Neural cell (in vitro differentiated cells): ENCODE results near the gene MACROD1.

Experiments
- POLR2AphosphoS5 ChIP-seq: IDR thresholded peaks from 2 replicates; pipeline ENCODE4 v1.6.1; 2012
- SMC3 ChIP-seq: fragments of 450-650 bp; conservative IDR thresholded peaks from 2 replicates; pipeline ENCODE4 v1.6.1; 2014; ENCODE audit warnings: antibody characterized with exemption, mild to moderate bottlenecking, moderate library complexity; ENCODE audit not compliant: poor library complexity
- TAF1 ChIP-seq: IDR thresholded peaks from 2 replicates; pipeline ENCODE4 v1.6.1; 2012; ENCODE audit warnings: low read depth
- TF ChIP-seq, protein P1 (sequence below): fragments of 450-650 bp; IDR thresholded peaks from 2 replicates; pipeline ENCODE4 v1.5.1; 2014; ENCODE audit warnings: antibody characterized with exemption, mild to moderate bottlenecking, moderate library complexity; ENCODE audit not compliant: poor library complexity, severe bottlenecking
- TF ChIP-seq, protein P2 (sequence below): IDR thresholded peaks from 2 replicates; pipeline ENCODE4 v1.6.1; 2012; ENCODE audit warnings: borderline replicate concordance

- TF ChIP-seq, protein P1, sequence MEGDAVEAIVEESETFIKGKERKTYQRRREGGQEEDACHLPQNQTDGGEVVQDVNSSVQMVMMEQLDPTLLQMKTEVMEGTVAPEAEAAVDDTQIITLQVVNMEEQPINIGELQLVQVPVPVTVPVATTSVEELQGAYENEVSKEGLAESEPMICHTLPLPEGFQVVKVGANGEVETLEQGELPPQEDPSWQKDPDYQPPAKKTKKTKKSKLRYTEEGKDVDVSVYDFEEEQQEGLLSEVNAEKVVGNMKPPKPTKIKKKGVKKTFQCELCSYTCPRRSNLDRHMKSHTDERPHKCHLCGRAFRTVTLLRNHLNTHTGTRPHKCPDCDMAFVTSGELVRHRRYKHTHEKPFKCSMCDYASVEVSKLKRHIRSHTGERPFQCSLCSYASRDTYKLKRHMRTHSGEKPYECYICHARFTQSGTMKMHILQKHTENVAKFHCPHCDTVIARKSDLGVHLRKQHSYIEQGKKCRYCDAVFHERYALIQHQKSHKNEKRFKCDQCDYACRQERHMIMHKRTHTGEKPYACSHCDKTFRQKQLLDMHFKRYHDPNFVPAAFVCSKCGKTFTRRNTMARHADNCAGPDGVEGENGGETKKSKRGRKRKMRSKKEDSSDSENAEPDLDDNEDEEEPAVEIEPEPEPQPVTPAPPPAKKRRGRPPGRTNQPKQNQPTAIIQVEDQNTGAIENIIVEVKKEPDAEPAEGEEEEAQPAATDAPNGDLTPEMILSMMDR: no peak
- TF ChIP-seq SMC3 (no peak), POLR2AphosphoS5 (no peak), TAF1 (no peak)
- TF ChIP-seq, protein P2, sequence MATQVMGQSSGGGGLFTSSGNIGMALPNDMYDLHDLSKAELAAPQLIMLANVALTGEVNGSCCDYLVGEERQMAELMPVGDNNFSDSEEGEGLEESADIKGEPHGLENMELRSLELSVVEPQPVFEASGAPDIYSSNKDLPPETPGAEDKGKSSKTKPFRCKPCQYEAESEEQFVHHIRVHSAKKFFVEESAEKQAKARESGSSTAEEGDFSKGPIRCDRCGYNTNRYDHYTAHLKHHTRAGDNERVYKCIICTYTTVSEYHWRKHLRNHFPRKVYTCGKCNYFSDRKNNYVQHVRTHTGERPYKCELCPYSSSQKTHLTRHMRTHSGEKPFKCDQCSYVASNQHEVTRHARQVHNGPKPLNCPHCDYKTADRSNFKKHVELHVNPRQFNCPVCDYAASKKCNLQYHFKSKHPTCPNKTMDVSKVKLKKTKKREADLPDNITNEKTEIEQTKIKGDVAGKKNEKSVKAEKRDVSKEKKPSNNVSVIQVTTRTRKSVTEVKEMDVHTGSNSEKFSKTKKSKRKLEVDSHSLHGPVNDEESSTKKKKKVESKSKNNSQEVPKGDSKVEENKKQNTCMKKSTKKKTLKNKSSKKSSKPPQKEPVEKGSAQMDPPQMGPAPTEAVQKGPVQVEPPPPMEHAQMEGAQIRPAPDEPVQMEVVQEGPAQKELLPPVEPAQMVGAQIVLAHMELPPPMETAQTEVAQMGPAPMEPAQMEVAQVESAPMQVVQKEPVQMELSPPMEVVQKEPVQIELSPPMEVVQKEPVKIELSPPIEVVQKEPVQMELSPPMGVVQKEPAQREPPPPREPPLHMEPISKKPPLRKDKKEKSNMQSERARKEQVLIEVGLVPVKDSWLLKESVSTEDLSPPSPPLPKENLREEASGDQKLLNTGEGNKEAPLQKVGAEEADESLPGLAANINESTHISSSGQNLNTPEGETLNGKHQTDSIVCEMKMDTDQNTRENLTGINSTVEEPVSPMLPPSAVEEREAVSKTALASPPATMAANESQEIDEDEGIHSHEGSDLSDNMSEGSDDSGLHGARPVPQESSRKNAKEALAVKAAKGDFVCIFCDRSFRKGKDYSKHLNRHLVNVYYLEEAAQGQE: no peak
These were observed 130.8 kb downstream of the MACROD1 start for GRCh38 chr11:64035081-64035524.
